ENCODE measurements around the gene APH1A.

GRCh38 chr1:150302338-150302737 is 33.5 kb upstream of the APH1A start:
- TF ChIP-seq, protein P1, sequence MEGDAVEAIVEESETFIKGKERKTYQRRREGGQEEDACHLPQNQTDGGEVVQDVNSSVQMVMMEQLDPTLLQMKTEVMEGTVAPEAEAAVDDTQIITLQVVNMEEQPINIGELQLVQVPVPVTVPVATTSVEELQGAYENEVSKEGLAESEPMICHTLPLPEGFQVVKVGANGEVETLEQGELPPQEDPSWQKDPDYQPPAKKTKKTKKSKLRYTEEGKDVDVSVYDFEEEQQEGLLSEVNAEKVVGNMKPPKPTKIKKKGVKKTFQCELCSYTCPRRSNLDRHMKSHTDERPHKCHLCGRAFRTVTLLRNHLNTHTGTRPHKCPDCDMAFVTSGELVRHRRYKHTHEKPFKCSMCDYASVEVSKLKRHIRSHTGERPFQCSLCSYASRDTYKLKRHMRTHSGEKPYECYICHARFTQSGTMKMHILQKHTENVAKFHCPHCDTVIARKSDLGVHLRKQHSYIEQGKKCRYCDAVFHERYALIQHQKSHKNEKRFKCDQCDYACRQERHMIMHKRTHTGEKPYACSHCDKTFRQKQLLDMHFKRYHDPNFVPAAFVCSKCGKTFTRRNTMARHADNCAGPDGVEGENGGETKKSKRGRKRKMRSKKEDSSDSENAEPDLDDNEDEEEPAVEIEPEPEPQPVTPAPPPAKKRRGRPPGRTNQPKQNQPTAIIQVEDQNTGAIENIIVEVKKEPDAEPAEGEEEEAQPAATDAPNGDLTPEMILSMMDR (IDR thresholded peaks at IDR 0.05; ENCODE audit: low read depth, low read length), result no peak
- no peak for TF ChIP-seq EZH2phosphoT487 (IDR thresholded peaks at IDR 0.05; ENCODE audit: low read depth)
